Stimulated activated CD8-positive, alpha-beta memory T cell treated with anti-CD3 and anti-CD28 coated beads, Interleukin-12 subunit alpha, Interleukin-12 subunit beta, amount 100 ng/mL, for 1 hour (primary cell): ENCODE data around the gene CFD.
A peak's percentile ranks its signal among the peaks of the same experiment; 100 is the strongest.
"Not testable (repeated sequence)": the region's sequence is repeated elsewhere in the genome, so short reads cannot be mapped to it uniquely, and the experiment has no call there.

Experiments
- DNase-seq: peaks from one replicate; pipeline ENCODE4 v3.0.0-alpha.2; 2020; ENCODE audit warnings: low read depth

Gene CFD

DNA sequence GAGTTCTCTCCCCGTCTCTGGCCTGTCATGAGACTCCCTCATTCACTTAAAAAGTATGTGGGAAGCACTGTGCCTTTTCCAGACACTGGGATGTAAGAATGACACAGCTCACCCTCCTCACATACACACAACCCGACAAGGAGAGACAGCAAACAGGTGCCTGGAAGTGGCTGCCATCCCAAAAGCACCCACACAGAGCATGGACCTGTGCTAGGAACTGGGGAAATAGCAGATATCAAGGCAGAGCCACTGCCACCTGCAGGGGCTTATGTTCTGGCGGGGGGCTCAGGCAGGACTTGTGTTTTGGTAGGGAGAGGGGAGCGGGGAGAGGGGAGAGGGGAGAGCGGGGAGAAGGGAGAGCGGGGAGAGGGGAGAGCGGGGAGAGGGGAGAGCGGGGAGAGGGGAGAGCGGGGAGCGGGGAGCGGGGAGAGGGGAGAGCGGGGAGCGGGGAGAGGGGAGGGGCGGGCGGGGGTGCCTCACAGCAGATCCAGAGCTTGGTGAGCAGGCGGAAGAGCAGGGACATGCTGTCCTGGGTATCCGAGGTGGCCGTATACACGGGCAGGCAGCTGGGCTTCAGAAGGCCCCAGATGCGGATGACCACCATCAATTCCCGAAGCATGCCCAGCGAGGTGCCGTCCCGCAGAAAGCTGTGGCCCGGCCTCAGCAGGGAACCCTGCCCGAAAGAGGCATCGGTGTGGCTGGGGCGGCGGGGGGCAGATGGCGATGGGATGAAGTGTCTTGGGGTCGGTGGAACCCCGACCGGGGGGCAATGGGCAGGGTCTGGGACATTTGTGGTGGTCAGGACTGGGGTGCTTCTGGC is 12.2 kb downstream of the CFD start:
- no peak for DNase-seq

DNA sequence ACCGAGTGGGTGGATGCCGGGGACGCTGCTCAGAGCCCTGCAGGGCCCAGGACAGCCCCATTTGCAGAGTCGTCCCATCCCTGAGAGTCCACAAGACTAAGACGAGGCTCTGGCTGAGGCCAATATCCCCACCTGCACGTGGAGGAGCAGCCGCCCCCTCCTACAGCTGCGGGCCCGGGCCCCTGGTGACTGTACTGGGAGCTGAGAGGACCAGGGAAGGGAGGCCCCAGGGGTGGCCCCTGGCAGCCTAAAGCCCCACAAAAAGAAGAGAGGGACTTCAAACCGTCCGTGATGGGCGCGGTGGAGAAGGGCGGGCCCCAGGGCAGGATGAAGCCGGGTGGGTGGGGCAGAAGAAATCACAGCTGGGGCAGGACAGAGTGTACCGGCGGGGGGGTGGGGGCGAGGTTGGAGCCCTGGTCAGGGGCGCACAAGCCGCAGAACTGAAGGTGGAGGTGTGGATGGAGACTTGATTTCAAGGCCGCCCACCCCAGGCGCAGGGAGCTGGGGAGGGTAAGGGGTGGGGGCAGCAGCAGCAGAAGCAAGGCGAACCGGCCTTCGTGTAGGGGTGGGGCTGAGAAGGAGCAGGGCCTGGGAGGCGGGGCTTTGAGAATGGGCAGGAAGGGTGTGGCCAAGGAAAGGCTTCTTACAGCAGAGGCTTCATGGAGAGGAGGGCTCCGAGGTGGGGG is 12.9 kb downstream of the CFD start:
- DNase-seq: peak; percentile 69

- peak; percentile 56 for DNase-seq
These were observed 13.6 kb downstream of the CFD start for GRCh38 chr19:873084-873483.

DNA sequence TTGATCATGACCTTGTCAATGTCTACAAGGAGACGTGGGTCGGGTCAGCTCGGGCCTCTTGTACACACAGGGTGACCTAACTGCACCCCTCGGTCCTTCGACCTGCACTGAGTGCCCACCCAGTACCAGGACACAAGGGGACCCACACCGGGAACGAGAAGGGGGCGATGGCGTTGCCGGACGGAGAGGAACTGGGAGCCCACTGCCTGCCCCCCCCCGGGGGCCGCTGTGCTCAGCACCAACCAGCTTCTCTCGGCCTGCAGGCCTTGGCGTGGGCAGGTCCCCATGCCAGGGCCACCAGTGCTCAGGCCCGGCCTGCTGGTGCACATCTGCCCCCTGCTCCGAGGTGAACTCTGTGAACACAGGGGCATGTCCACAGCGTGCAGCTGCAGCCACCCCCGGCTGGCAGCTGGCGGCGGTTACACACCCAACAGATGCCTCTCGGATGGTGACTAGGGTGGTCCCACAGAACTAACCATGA is 14.1 kb downstream of the CFD start:
- DNase-seq: no peak

DNA sequence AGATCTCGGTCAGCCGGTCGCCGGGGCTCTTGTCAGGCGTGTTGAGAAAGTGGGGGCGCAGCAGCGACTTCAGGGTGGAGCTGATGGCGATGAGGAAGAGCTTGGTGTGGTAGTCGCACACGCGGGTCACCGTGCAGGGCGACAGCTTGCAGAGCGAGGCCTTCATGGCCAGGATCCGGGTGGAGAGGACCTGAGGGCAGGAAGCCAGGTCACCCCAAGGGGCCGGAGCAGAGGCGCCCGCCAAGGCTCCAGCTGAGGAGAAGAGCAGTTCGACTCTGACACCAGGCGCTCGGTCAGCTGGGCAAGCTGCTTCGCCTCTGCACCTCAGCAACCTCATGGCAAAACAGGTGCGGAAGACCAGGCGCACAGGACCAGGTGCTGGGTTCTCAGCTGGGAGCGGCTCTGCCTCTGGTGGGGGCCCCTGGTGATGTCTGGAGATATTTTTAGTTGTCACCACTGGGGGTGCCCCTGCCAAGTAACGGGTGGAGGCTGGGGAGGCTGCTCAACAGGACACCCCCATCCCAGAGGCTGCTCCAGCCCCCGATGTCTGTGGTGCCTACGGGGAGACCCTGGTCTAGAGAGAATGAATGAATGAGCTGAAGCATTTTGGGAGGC is 15.9 kb downstream of the CFD start:
- no peak for DNase-seq

GRCh38 chr19:876089-876488 is 16.6 kb downstream of the CFD start:
- DNase-seq: no peak

GRCh38 chr19:876780-877314 is 17.4 kb downstream of the CFD start:
- DNase-seq: no peak

DNA sequence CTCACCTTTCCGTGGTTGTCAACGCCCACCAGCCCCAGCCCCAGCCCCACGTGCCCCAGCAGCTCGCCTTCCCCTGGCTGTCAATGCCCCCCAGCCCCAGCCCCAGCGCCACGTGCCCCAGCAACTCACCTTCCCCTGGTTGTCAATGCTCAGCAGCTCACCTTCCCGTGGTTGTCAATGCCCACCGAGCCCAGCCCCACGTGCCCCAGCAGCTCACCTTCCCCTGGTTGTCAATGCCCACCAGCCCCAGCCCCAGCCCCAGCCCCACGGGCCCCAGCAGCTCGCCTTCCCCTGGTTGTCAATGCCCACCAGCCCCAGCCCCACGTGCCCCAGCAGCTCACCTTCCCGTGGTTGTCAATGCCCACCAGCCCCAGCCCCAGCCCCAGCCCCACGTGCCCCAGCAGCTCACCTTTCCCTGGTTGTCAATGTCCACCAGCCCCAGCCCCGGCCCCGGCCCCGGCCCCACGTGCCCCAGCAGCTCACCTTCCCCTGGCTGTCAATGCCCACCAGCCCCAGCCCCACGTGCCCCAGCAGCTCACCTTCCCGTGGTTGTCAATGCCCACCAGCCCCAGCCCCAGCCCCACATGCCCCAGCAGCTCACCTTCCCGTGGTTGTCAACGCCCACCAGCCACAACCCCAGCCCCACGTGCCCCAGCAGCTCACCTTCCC is 18.7 kb downstream of the CFD start:
- DNase-seq: not testable (repeated sequence)

DNA sequence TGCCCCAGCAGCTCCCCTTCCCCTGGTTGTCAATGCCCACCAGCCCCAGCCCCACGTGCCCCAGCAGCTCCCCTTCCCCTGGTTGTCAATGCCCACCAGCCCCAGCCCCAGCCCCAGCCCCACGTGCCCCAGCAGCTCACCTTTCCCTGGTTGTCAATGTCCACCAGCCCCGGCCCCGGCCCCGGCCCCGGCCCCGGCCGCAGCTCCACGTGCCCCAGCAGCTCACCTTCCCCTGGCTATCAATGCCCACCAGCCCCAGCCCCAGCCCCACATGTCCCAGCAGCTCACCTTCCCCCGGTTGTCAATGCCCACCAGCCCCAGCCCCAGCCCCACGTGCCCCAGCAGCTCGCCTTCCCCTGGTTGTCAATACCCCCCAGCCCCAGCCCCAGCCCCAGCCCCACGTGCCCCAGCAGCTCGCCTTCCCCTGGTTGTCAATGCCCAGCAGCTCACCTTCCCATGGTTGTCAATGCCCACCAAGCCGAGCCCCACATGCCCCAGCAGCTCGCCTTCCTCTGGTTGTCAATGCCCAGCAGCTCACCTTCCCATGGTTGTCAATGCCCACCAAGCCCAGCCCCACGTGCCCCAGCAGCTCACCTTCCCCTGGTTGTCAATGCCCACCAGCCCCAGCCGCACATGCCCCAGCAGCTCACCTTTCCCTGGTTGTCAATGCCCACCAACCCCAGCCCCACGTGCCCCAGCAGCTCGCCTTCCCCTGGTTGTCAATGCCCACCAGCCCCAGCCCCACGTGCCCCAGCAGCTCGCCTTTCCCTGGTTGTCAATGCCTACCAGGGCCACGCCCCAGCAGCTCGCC is 19.5 kb downstream of the CFD start:
- not testable (repeated sequence) for DNase-seq

GRCh38 chr19:879711-880438 is 20.4 kb downstream of the CFD start:
- no peak for DNase-seq

- no peak for DNase-seq
These were observed 22.1 kb downstream of the CFD start for GRCh38 chr19:881385-882071.

DNA sequence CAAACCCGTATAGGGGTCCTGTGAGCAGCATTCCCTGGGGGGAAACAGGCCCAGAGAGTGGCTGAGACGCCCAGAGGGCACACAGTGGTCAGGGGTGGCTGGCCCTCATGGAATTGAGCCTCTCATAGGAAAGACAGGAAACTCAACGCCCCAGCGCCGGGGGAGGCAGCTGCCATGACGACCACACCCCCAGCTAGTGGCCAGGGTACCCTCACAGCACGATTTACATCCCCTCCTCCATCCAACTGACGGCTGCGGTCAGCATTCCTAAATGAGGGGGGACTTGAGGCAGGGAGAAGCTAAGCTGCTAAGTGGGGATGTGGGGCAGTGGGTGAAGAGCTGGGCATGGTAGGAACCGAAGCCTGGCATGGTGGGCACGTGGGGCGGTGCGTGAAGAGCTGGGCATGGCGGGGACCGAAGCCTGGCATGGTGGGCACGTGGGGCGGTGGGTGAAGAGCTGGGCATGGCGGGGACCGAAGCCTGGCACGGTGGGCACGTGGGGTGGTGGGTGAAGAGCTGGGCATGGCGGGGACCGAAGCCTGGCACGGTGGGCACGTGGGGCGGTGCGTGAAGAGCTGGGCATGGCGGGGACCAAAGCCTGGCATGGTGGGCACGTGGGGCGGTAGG is 23.5 kb downstream of the CFD start:
- DNase-seq: no peak

GRCh38 chr19:883661-884211 is 24.3 kb downstream of the CFD start:
- DNase-seq: no peak

- DNase-seq: no peak
These were observed 25.2 kb downstream of the CFD start for GRCh38 chr19:884420-885211.

GRCh38 chr19:885536-886224 is 26.2 kb downstream of the CFD start:
- no peak for DNase-seq

GRCh38 chr19:887072-887471 is 27.6 kb downstream of the CFD start:
- no peak for DNase-seq

- no peak for DNase-seq
These were observed 28.1 kb downstream of the CFD start for GRCh38 chr19:887599-887998.
